HEK293 (cell line): ENCODE results near the gene RPRML.
A peak's percentile ranks its signal among the peaks of the same experiment; 100 is the strongest.
"Not testable (repeated sequence)": the region's sequence is repeated elsewhere in the genome, so short reads cannot be mapped to it uniquely, and the experiment has no call there.

Experiments used
- CTCF ChIA-PET: fragments of 350-600 bp; formaldehyde crosslinking; extraction: SDS; loops from one replicate; lab custom pipeline; 2021; ENCODE audit warnings: antibody characterized with exemption; lab: Yijun Ruan, JAX
- POLR2A ChIA-PET: fragments of 300-600 bp; formaldehyde crosslinking; extraction: SDS; loops from one replicate; lab custom pipeline; 2020; ENCODE audit warnings: antibody characterized with exemption, inconsistent platforms; lab: Yijun Ruan, JAX
- H3K27ac ChIP-seq: fragments of 200-500 bp; sonication (Bioruptor generic); 2 replicates; pipeline ENCODE4 v1.5.1; 2014; ENCODE audit warnings: low read depth, low read length, control low read depth, inconsistent platforms; ENCODE audit errors: extremely low read depth
- H3K36me3 ChIP-seq, 2 experiments: fragments of 200-500 bp in 1 of 2; sonication (Bioruptor generic) in 1 of 2; 1 replicate in 1 of 2; 2 replicates in 1 of 2; pipeline ENCODE4 v1.5.1; 2014 to 2017; ENCODE audit warnings: inconsistent platforms in 2 of 2, low read length in 2 of 2; ENCODE audit not compliant: control insufficient read depth in 2 of 2, insufficient read depth in 1 of 2
- H3K4me1 ChIP-seq: fragments of 200-500 bp; sonication (Bioruptor generic); 2 replicates; pipeline ENCODE4 v1.5.1; 2014; ENCODE audit warnings: mild to moderate bottlenecking, low read length, inconsistent platforms; ENCODE audit not compliant: control insufficient read depth, insufficient read depth
- H3K4me3 ChIP-seq: 2 replicates; pipeline ENCODE4 v1.5.1; 2011; ENCODE audit warnings: low read depth, mild to moderate bottlenecking, control low read depth, low read length, moderate library complexity
- H3K9me3 ChIP-seq: fragments of 200-500 bp; sonication (Bioruptor generic); 2 replicates; pipeline ENCODE4 v1.5.1; 2014; ENCODE audit warnings: low read depth, low read length, inconsistent platforms; ENCODE audit not compliant: control insufficient read depth, insufficient read depth
- GLIS1 ChIP-seq: fragments of 450-650 bp; formaldehyde crosslinking; IDR thresholded peaks from 2 replicates; pipeline ENCODE4 v1.5.1; 2016; ENCODE audit warnings: missing biosample characterization, missing genetic modification characterization
- GLIS2 ChIP-seq: fragments of 450-650 bp; formaldehyde crosslinking; IDR thresholded peaks from 2 replicates; pipeline ENCODE4 v1.5.1; 2016; ENCODE audit warnings: missing biosample characterization, missing genetic modification characterization
- PRDM1 ChIP-seq: fragments of 450-650 bp; formaldehyde crosslinking; IDR thresholded peaks from 2 replicates; pipeline ENCODE4; 2016; ENCODE audit warnings: missing biosample characterization, missing genetic modification characterization
- SP7 ChIP-seq: fragments of 450-650 bp; formaldehyde crosslinking; IDR thresholded peaks from 2 replicates; pipeline ENCODE4 v1.5.1; 2016; ENCODE audit warnings: missing biosample characterization, missing genetic modification characterization
- ZBTB10 ChIP-seq: fragments of 450-650 bp; formaldehyde crosslinking; IDR thresholded peaks from 2 replicates; pipeline ENCODE4 v1.5.1; 2016; ENCODE audit warnings: missing biosample characterization, missing genetic modification characterization
- ZBTB26 ChIP-seq: fragments of 450-650 bp; formaldehyde crosslinking; optimal IDR thresholded peaks from 2 replicates; pipeline ENCODE3; 2016; ENCODE audit warnings: missing biosample characterization, mild to moderate bottlenecking, missing genetic modification characterization
- ZBTB6 ChIP-seq: fragments of 450-650 bp; formaldehyde crosslinking; IDR thresholded peaks from 2 replicates; pipeline ENCODE4 v1.5.1; 2017; ENCODE audit warnings: missing biosample characterization, missing genetic modification characterization
- ZNF157 ChIP-seq: fragments of 450-650 bp; formaldehyde crosslinking; IDR thresholded peaks from 2 replicates; pipeline ENCODE4 v1.5.1; 2016; ENCODE audit warnings: missing biosample characterization, missing genetic modification characterization
- ZNF174 ChIP-seq: fragments of 450-650 bp; formaldehyde crosslinking; IDR thresholded peaks from 2 replicates; pipeline ENCODE4 v1.5.0; 2017; ENCODE audit warnings: missing biosample characterization, mild to moderate bottlenecking, missing genetic modification characterization
- ZNF449 ChIP-seq: fragments of 450-650 bp; formaldehyde crosslinking; IDR thresholded peaks from 2 replicates; pipeline ENCODE4 v1.5.1; 2017; ENCODE audit warnings: missing biosample characterization, mild to moderate bottlenecking, missing genetic modification characterization, moderate library complexity
- ZNF473 ChIP-seq: fragments of 450-650 bp; formaldehyde crosslinking; IDR thresholded peaks from 2 replicates; pipeline ENCODE4 v1.5.1; 2017; ENCODE audit warnings: missing biosample characterization, missing genetic modification characterization
- ZNF48 ChIP-seq: fragments of 450-650 bp; formaldehyde crosslinking; IDR thresholded peaks from 2 replicates; pipeline ENCODE4 v1.5.1; 2016; ENCODE audit warnings: missing biosample characterization, missing genetic modification characterization
- ZNF610 ChIP-seq: fragments of 450-650 bp; formaldehyde crosslinking; IDR thresholded peaks from 2 replicates; pipeline ENCODE4 v1.5.1; 2016; ENCODE audit warnings: missing biosample characterization, missing genetic modification characterization, borderline replicate concordance
- ZNF664 ChIP-seq: fragments of 450-650 bp; formaldehyde crosslinking; IDR thresholded peaks from 2 replicates; pipeline ENCODE4 v1.5.1; 2016; ENCODE audit warnings: missing biosample characterization, missing genetic modification characterization
- ZNF692 ChIP-seq: fragments of 450-650 bp; formaldehyde crosslinking; IDR thresholded peaks from 2 replicates; pipeline ENCODE4 v1.5.1; 2016; ENCODE audit warnings: missing biosample characterization, missing genetic modification characterization
- ZNF768 ChIP-seq: fragments of 450-650 bp; formaldehyde crosslinking; IDR thresholded peaks from 2 replicates; pipeline ENCODE4 v1.5.1; 2018; ENCODE audit warnings: missing biosample characterization, mild to moderate bottlenecking, missing genetic modification characterization
- ZSCAN5A ChIP-seq: fragments of 450-650 bp; formaldehyde crosslinking; IDR thresholded peaks from 2 replicates; pipeline ENCODE4 v1.5.1; 2016; ENCODE audit warnings: missing biosample characterization, missing genetic modification characterization

Gene RPRML

GRCh38 chr17:46989637-46990431 lies 10.8 kb upstream of the RPRML start:
- H3K36me3 ChIP-seq, result no peaks in the 10 kb centered on the region
- H3K4me3 ChIP-seq, result no peak overlapping the region
- CTCF ChIA-PET, result interaction anchor here (0.7 to 1.2 kb wide), 4 partner anchors 8 to 709 kb away, joined by 3 to 7 read pairs (median 4); no protein-coding TSS in a partner anchor
- H3K9me3 ChIP-seq, result no peaks in the 10 kb centered on the region
- H3K27ac ChIP-seq, result no peak overlapping the region
- H3K4me1 ChIP-seq, result no peaks in the 10 kb centered on the region
- POLR2A ChIA-PET, result no interaction called here
- TF ChIP-seq GLIS2, result no peak
- TF ChIP-seq SP7 (tag by site-specific recombination), result no peak
- no peak for TF ChIP-seq ZBTB26 (tag by site-specific recombination)

GRCh38 chr17:46987927-46988326 lies 8.9 kb upstream of the RPRML start:
- POLR2A ChIA-PET, CTCF ChIA-PET, H3K36me3 ChIP-seq, H3K9me3 ChIP-seq, H3K27ac ChIP-seq, H3K4me1 ChIP-seq, H3K4me3 ChIP-seq: not testable (repeated sequence)
- TF ChIP-seq ZNF610 (tag by site-specific recombination), result 0 out of 2 replicates have a peak, but pooled peaks have one; percentile 40

- ChIA-PET POLR2A (no interaction called here), CTCF (interaction anchor here (2.7 kb wide), 1 partner anchor 44 kb away, joined by 7 read pairs; no protein-coding TSS in a partner anchor)
- H3K9me3 ChIP-seq, result no peaks in the 10 kb centered on the region
- 0 out of 2 replicates have a peak, but pooled peaks have one; percentile 54 for TF ChIP-seq ZNF664
- TF ChIP-seq ZNF610 (tag by site-specific recombination), result no peak
- no peak overlapping the region for H3K4me3 ChIP-seq
- H3K36me3 ChIP-seq, result no peaks in the 10 kb centered on the region
- no peaks in the 10 kb centered on the region for H3K4me1 ChIP-seq
- H3K27ac ChIP-seq, result no peak overlapping the region
These were observed 7.3 kb upstream of the RPRML start for GRCh38 chr17:46986366-46986765.

GRCh38 chr17:46984892-46985291 lies 5.8 kb upstream of the RPRML start:
- CTCF ChIA-PET, result interaction anchor here (2.7 kb wide), 1 partner anchor 42 kb away, joined by 7 read pairs; no protein-coding TSS in a partner anchor
- no peak overlapping the region for H3K27ac ChIP-seq
- no peaks in the 10 kb centered on the region for H3K4me1 ChIP-seq
- no peaks in the 10 kb centered on the region for H3K9me3 ChIP-seq
- no peaks in the 10 kb centered on the region for H3K36me3 ChIP-seq
- POLR2A ChIA-PET, result no interaction called here
- no peak overlapping the region for H3K4me3 ChIP-seq
- TF ChIP-seq PRDM1 (no peak), ZBTB10 (no peak), GLIS1 (tag by site-specific recombination) (no peak), ZNF473 (no peak), ZNF157 (no peak), ZNF449 (tag by site-specific recombination) (no peak), ZSCAN5A (tag by site-specific recombination) (no peak), ZNF48 (no peak), ZNF692 (no peak), ZBTB6 (tag by site-specific recombination) (no peak), ZNF174 (tag by site-specific recombination) (no peak), ZNF768 (tag by site-specific recombination) (no peak)
